Breast epithelium (tissue), 4 donors: ENCODE measurements around the gene G6PC2. TPM values are rescaled to one million over a fixed set of nuclear protein-coding genes. Genes with fewer than 3 reads are reported as not detected.

ENCODE experiments used
- DNase-seq, 2 donors: peaks; one replicate each; pipeline ENCODE4 v3.0.0-alpha.2; 2019; ENCODE audit warnings: low spot score in 2 of 2
- H3K27ac ChIP-seq, 2 donors: fragments of 200-600 bp; sonication (generic) in 1 of 2; one replicate each; pipeline ENCODE4 v1.5.1; 2016 to 2019; ENCODE audit warnings: mild to moderate bottlenecking in 1 of 2
- H3K27me3 ChIP-seq, 2 donors: fragments of 200-600 bp; sonication (generic) in 1 of 2; one replicate each; pipeline versions ENCODE4 v1.5.1 to v1.6.0; 2017 to 2019; ENCODE audit warnings: control low read depth in 1 of 2, mild to moderate bottlenecking in 1 of 2
- H3K36me3 ChIP-seq: fragments of 200-600 bp; one replicate; pipeline ENCODE4 v1.5.1; 2019
- H3K4me1 ChIP-seq, 2 donors: fragments of 200-600 bp; sonication (generic); one replicate each; pipeline ENCODE4 v1.5.1; 2016 to 2019; ENCODE audit warnings: control low read depth in 1 of 2
- H3K4me3 ChIP-seq, 3 donors: fragments of 200-600 bp; sonication (generic); 1 replicate in 2 of 3; 2 replicates in 1 of 3; pipeline ENCODE4 v1.5.1; 2016 to 2019; ENCODE audit warnings: mild to moderate bottlenecking in 3 of 3, moderate library complexity in 2 of 3
- H3K9me3 ChIP-seq, 2 donors: fragments of 200-600 bp; sonication (generic) in 1 of 2; one replicate each; pipeline ENCODE4 v1.5.1; 2016 to 2019; ENCODE audit warnings: control low read depth in 1 of 2
- CTCF ChIP-seq, 3 donors: fragments of 450-650 bp; IDR thresholded peaks; one replicate each; pipeline ENCODE4 v1.5.1; 2016 to 2017; ENCODE audit warnings: antibody characterized with exemption in 3 of 3, mild to moderate bottlenecking in 3 of 3, moderate library complexity in 3 of 3
- POLR2A ChIP-seq: fragments of 450-650 bp; IDR thresholded peaks from one replicate; pipeline ENCODE4 v1.6.1; 2016; ENCODE audit warnings: antibody characterized with exemption, mild to moderate bottlenecking, moderate library complexity
- POLR2AphosphoS5 ChIP-seq, 3 donors: sonication (generic); formaldehyde crosslinking; IDR thresholded peaks; one replicate each; pipeline ENCODE4 v1.6.1; 2017; ENCODE audit warnings: antibody characterized with exemption in 3 of 3
- intact Hi-C: fragments of 100-400 bp; cut with DNase I; formaldehyde crosslinking; loops from one replicate; pipeline ENCODE4 v1.15.1; 2023; ENCODE audit warnings: low total_unique reads
- total RNA-seq, 3 donors: library from RNA; depleted of rRNA; stranded (reverse); fragments of >200 nt; gene quantifications; one replicate each; pipeline ENCODE4 v1.1.0, GENCODE V29; 2016

Gene G6PC2
- total RNA-seq, 3 donors from 2014 or later = not detected

DNA sequence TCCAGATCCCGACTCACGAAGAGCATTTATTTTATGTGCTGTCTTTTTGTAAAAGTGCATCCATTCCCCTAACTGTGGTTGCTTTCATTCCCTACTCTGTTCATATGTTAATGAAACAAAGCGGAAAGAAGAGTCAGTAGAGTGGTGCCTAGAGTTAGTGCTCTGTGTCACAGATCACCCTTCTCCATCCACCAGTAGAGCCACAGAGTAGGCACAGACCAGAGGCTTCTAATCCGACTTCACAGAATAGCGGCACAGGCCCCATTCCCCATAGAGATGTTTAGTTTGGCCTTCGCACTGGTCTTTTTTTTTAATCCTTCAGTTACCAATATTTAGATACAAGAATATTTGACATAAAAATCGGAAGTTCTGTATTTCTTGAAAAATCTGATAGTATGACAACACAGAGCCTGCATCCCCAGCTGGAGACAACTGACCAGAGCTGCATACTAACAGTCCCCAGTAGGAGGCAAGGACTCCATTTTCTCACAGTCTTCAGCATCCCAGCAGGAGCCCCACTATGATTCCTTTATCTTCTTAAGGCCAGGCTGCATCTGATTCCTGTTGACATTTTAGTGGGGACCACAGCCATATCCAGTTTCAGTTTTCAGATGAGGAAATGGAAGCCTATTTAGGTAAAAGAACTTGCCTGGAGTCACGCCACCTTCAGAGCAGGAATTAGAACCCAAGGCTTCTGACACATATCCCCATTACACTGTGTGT lies 7.0 kb downstream of the G6PC2 start:
- H3K9me3 ChIP-seq = no peaks in the 10 kb centered on the region
- H3K27ac ChIP-seq = no peak overlapping the region
- no peak overlapping the region for H3K4me3 ChIP-seq
- intact Hi-C loops = no loop called here
- TF ChIP-seq CTCF (IDR thresholded peaks at IDR 0.05) (no peak), POLR2A (no peak), POLR2AphosphoS5 (IDR thresholded peaks at IDR 0.05) (no peak)
- no peak for DNase-seq
- no peaks in the 10 kb centered on the region for H3K36me3 ChIP-seq
- H3K27me3 ChIP-seq = no peaks in the 10 kb centered on the region
- H3K4me1 ChIP-seq = no peaks in the 10 kb centered on the region

- no peaks in the 10 kb centered on the region for H3K27me3 ChIP-seq
- no peaks in the 10 kb centered on the region for H3K9me3 ChIP-seq
- TF ChIP-seq CTCF (IDR thresholded peaks at IDR 0.05) (no peak), POLR2A (no peak), POLR2AphosphoS5 (IDR thresholded peaks at IDR 0.05) (no peak)
- intact Hi-C loops = no loop called here
- H3K4me3 ChIP-seq = no peak overlapping the region
- H3K36me3 ChIP-seq = no peaks in the 10 kb centered on the region
- no peak for DNase-seq
- H3K27ac ChIP-seq = no peak overlapping the region
- H3K4me1 ChIP-seq = no peaks in the 10 kb centered on the region
Observed at GRCh38 chr2:168910330-168910729, 9.2 kb downstream of the G6PC2 start.

- no peaks in the 10 kb centered on the region for H3K27me3 ChIP-seq
- H3K9me3 ChIP-seq = no peaks in the 10 kb centered on the region
- H3K27ac ChIP-seq = peak overlapping the region; percentile 15 to 20
- peak overlapping the region in 2 of 3 donors; percentile 32 to 62 for H3K4me3 ChIP-seq
- DNase-seq = no peak
- TF ChIP-seq POLR2A = no peak
- TF ChIP-seq POLR2AphosphoS5 (IDR thresholded peaks at IDR 0.05) = no peak
- TF ChIP-seq CTCF (IDR thresholded peaks at IDR 0.05) = no peak
- no peaks in the 10 kb centered on the region for H3K4me1 ChIP-seq
- H3K36me3 ChIP-seq = no peaks in the 10 kb centered on the region
- intact Hi-C loops = loop anchor here (2.0 kb wide), 1 partner anchor 68 kb away; no protein-coding TSS in a partner anchor
Observed at GRCh38 chr2:168912466-168912865, 11.4 kb downstream of the G6PC2 start.

DNA sequence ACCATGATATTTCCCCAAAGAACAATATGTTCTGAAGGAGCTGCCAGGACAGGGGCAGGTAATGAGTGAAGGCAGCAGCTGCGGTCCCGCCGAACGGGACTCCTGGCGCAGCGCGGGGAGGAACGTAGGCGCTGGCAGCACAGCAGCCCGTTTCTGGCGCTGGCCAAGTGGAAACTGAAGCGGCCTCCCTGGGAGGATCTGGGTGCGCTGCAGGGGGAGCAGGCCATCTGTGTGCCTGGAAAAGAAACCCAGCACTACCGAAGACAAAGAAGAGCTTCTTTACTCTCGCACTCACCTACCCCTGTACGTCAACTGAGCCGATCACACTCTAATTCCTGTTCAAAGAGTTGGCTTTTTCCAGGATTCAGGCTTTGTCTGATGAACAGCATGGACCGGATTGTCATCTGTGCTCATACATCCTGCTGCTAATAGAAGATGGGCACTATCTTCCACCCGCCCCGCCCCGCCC lies 11.8 kb downstream of the G6PC2 start:
- Histone ChIP-seq H3K27ac (peak overlapping the region; percentile 15 to 72), H3K27me3 (no peaks in the 10 kb centered on the region), H3K4me3 (peak overlapping the region in 2 of 3 donors; percentile 32 to 62), H3K4me1 (no peaks in the 10 kb centered on the region), H3K9me3 (no peaks in the 10 kb centered on the region), H3K36me3 (no peaks in the 10 kb centered on the region)
- intact Hi-C loops = loop anchor here (2.0 kb wide), 1 partner anchor 68 kb away; no protein-coding TSS in a partner anchor
- DNase-seq = peak in 1 of 2 donors; percentile 33
- no peak for TF ChIP-seq POLR2A
- no peak for TF ChIP-seq CTCF (IDR thresholded peaks at IDR 0.05)
- TF ChIP-seq POLR2AphosphoS5 (IDR thresholded peaks at IDR 0.05) = no peak

GRCh38 chr2:168913495-168913894 lies 12.4 kb downstream of the G6PC2 start:
- Histone ChIP-seq H3K4me1 (no peaks in the 10 kb centered on the region), H3K36me3 (no peaks in the 10 kb centered on the region), H3K27me3 (no peaks in the 10 kb centered on the region), H3K4me3 (no peak overlapping the region), H3K9me3 (no peaks in the 10 kb centered on the region), H3K27ac (peak overlapping the region in 1 of 2 donors; percentile 72)
- DNase-seq = peak in 1 of 2 donors; percentile 46
- no peak for TF ChIP-seq CTCF (IDR thresholded peaks at IDR 0.05)
- no peak for TF ChIP-seq POLR2AphosphoS5 (IDR thresholded peaks at IDR 0.05)
- no peak for TF ChIP-seq POLR2A
- intact Hi-C loops = loop anchor here (2.0 kb wide), 1 partner anchor 69 kb away; no protein-coding TSS in a partner anchor
